Hepatocyte (in vitro differentiated cells): ENCODE measurements around the gene DYRK4.

ENCODE experiments used
- CTCF ChIP-seq: fragments of 200-600 bp; sonication (generic); IDR thresholded peaks from 2 replicates; pipeline ENCODE4 v1.5.1; 2016; ENCODE audit warnings: antibody characterized with exemption, mild to moderate bottlenecking; ENCODE audit not compliant: poor library complexity
- EZH2 ChIP-seq: fragments of 200-600 bp; sonication (generic); IDR thresholded peaks from 2 replicates; pipeline ENCODE4 v1.6.1; 2016; ENCODE audit warnings: antibody characterized with exemption, mild to moderate bottlenecking, borderline replicate concordance

GRCh38 chr12:4615667-4616066 lies 53.7 kb downstream of the DYRK4 start:
- TF ChIP-seq CTCF (no peak), EZH2 (no peak)
